Posterior cingulate gyrus (tissue), 11 donors: ENCODE measurements around the gene CLEC16A.

Source experiments
- DNase-seq, 10 donors: peaks; one replicate each; pipeline versions ENCODE4 v3.0.0 to v3.0.0-alpha.2; 2020 to 2021; ENCODE audit warnings: mixed read lengths in 3 of 10
- intact Hi-C: fragments of 100-400 bp; cut with DNase I; formaldehyde crosslinking; loops from one replicate; pipeline ENCODE4 v1.15.1; 2023

The CLEC16A gene

DNA sequence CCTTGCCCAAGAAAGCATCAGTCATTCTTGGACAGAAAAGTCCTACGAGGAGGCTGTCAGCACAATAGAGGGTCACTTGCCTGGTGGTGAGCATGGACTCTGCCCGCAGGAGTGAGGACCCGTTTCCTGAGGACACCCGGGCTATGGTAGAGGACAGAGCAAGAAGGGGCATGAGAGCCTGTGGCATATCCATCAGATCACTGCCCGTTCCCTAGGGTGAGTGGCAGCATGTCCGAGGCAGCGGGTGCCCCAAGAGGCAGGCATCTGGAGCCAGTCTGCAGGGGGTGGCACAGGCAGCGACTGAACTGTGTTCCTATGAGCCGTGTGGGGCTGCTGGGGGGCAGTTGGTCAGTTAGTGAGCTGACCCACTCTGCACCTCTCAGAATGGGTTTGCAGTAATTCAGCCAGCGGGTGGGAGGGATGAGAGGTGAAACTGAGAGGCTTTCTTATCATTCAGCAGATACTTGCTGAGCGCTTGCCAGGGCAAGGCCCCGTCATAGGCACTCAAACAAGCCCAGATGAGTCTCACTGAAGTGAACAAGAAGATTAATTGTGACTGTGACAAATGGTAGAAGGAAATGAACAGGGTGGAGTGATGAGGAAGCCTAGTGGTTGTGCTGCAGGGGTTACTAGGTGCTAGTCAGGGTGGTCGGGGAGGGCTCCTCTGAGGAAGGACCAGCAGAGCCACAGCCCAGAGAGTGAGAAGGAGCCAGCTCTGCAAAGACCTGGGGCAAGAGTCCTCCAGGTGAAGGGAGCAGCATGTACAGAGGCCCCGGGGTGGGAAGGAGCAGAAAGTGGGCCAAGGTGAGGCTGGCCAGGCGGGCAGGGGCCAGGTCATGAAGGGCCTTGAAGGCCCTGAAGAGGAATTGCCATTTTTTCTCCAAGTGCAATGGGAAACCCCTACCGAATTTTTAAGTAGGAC is 87.9 kb downstream of the CLEC16A start:
- intact Hi-C loops: no loop called here
- DNase-seq: no peak

DNA sequence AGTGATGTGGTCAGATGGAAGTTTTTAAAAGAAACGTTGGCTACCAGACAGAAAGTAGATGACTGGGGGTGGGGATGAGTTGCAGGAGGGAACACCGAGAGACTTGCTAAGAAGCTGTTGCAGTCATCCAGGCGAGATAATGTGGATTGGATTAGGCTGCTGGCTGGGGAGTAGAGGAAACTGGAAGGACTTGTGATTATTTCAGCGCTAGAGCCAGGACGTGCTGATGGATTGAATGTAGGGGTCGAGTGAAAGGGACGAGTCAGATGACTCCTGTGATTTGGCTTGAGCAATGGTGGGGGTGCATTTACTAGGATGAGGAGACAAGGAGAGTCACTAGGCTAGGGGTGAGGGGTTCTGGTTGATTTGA is 88.5 kb downstream of the CLEC16A start:
- intact Hi-C loops: no loop called here
- no peak for DNase-seq

DNA sequence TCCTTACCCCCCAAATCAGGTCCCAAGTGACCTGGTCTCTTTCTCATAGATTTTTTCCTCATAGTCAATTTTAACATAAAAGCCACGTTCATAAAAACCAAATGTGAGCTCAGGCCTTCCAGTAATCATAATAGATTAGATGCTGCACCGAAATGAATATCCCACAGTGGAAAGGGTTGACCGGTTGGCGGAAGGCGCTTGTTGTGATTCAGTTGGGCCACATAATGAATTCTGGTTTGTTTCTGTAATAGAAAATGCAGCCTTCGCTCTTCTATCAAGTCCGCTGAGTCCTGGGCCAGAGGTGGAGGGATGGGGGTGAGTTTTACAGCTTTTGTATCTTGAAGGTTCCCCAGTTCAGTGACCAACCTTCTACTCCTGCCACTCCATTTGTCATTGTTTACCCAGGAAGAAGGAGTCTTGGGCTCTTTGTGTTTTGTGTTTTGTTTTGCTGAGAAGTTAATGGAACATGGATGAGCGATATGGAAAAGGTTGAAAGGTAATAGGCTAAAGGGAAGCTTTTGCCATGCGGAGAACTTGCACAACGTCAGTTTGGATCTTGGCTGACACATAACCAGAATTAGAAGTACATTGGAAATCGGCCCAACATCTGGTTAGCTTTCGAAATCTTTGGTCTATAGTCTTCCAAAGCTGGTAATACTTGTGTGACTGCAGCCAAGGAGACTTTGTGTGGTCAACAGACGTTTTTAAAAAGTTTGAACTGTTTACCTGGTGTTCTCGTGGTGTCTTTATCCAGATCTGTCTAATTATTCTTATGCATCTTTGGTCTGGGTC is 89.5 kb downstream of the CLEC16A start:
- DNase-seq: no peak
- intact Hi-C loops: no loop called here

DNA sequence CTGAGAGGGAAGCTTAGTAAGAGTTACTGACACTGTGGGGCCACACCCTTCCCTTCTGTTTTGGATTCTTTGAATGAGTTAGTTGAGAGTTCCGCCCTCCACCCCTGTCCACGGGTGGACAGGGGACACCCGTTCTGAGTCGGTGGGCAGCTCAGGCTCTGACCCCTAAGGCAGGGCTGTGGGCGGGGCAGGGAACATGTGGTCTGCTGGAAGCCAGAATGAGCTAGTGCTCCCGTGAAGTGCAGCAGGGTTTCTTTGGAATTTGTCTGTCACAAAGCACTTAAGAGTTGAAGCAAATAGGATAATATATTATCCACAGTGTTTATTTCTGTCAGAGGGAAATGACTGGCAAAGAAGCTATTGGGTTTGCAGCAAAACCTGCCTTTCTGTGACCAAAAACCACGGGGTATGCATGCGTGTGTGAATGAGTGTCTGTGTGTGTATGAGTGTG is 90.1 kb downstream of the CLEC16A start:
- intact Hi-C loops: no loop called here
- DNase-seq: no peak

DNA sequence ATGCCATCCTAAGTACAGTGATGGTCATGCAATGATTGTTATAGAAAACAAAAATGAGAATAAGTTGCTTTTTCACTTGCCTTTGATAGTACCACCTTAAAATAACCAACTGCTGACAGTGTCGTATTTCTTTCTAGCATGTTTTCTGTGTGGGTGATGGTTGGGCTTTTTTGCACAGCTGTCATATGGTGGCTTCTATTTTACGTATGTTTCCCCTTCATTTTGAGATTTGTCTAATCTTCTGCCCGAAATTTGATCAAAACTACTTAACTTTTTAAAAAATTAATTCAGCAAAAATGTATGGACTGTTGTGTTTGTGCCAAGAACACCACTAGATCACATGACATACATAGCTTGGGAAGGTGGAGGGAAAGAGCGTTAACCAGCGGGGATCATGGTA is 90.7 kb downstream of the CLEC16A start:
- intact Hi-C loops: no loop called here
- no peak for DNase-seq

DNA sequence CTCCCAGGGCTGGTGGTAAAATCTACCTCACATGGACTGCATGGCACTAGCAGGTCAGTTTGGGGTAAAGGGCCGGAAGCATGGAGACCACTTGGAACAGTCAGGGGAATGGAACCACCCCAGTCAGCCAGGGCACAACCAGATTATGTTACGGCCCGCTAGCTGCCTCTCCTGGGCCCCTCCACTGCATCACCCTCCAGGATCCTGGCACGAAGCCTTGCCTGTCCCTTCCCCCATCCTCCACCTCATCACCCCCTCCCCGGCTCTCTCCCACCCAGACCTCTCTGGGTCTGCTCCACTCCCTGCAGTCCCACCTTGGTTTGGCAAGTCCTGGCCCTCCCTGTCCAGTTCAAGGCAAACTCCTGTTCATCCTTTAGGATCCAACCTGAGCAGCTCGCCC is 91.7 kb downstream of the CLEC16A start:
- DNase-seq: no peak
- intact Hi-C loops: no loop called here

DNA sequence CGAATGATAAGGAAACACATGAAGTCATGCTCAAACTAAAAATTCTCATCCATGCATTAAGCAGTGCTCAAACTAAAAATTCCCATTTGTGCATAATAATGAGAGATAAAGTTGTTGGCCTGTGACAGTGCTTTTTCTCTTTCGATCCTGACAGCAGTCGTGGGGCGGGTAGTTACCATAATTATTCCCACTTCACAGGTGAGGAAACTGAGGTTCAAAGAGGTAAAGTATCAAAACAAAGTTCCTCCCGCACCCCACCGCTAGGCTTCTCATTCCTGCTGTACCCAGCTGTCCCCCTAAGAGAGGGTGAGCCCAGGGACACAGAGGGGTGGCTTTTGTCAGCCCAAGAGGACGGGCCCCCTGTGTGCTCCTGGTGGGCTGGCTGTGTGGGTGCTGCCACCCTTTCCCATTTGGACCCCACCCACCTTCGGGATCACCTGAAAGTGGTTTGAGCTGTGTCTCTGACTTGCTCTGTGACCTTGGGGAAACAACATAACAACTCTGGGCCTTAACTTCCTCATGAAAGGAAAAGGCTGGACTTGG is 92.6 kb downstream of the CLEC16A start:
- DNase-seq: no peak
- intact Hi-C loops: no loop called here

DNA sequence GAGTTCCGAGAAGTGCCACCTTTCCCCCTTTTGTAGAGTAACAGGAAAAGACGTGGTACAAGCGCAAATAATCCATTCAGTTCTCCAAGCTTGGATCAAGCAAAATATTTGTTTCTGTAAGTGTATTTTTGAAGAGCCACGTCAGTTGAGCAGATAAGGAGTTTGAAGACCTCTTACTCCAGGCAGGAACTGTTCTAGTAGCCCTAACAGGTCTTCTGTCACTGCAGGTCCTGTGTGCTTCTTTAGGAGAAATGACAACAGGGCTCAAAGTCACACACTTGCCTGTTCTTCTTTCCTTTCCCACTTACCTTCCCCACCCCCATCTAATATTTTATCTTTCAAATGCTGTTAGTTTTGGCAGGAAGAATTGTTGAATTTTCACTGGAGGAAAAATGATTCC is 93.9 kb downstream of the CLEC16A start:
- DNase-seq: no peak
- intact Hi-C loops: no loop called here

DNA sequence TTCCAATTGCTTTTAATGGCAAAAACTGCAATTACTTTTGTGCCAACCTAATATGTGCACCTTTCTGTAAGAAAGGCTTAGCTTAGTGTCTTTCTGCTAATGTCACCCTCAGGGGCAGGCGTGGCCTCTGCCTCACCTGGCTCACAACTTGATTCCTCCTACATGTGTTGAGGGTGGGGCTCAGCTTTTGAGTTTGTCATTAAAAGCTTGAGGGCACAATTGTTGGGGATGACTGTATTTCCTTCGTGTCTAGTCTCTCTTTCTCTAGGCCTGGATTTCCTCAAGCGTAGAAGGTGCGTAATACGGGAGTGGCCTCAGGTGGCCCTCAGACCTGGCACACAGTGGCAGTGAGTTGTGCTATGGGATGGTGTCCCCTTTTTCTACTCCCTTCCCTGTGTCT is 94.4 kb downstream of the CLEC16A start:
- intact Hi-C loops: no loop called here
- DNase-seq: no peak

DNA sequence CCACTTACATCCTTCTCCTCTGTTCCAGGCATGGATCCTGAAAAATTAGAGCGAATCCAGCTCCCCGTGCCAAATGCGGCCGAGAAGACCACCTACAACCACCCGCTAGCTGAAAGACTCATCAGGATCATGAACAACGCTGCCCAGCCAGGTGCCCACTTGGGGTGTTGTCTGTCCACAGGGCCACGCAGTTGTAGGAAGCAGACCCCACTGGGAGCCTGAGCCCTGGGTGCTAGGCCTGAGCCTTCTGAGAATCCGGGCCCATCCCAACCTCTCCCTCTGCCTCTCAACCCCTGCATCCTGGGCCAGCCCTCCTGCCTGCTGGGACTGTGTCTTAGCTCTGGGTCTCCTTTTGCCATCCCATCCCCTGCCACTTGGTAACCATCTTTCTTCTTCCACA is 95.4 kb downstream of the CLEC16A start:
- intact Hi-C loops: no loop called here
- no peak for DNase-seq

DNA sequence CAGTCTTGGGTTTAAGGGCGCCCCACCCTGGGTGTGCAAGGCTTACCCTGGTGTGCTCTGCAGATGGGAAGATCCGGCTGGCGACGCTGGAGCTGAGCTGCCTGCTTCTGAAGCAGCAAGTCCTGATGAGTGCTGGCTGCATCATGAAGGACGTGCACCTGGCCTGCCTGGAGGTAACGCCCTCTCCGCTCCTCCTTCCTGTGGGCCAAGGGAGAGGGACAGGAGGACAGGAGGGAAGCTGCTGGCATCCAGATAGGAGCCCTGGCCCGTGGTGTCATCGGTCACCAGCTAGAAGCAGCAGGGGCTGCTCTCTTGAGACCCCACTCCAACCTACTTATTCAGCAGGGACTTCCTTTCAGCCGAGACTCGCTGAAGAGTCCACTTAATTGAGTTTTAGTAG is 97.8 kb downstream of the CLEC16A start:
- intact Hi-C loops: no loop called here
- DNase-seq: no peak

DNA sequence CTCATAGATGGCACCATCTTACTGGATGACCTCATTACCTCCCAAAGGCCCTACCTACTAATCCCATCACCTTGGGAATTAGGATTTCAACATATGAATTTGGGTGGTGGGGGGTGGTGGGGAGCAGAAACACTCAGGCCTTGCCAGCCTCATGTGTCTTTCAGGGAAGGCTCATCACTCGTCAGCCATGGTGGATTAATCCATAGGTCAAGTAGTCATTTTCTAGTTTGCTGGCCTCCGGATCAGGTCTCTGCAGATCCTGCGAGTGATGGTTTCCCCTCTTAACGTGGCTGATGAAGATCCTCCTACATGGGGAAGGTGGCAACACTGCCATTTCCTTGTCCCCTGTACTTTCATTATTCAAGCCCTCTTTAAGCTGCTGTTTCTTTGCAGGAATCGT is 101.1 kb downstream of the CLEC16A start:
- intact Hi-C loops: no loop called here
- no peak for DNase-seq

DNA sequence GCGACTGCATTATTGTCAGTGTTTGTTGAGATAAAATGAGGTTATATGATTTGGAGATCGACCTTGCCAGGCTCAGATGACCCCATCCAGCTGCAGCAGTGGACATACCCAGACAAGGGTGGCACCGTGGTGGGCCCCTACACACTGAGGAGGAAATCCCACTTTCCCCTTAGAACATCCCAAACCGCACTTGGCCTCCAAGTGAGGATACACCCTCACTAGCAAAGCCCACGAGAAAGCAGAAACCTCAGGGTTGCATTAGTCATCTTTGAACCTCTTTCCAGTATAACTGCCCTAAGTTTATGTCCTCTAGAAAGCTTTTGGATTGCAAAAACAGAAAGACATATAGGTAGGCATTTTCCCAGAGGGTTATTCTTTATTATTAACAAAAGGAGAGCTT is 101.5 kb downstream of the CLEC16A start:
- no peak for DNase-seq
- intact Hi-C loops: no loop called here

DNA sequence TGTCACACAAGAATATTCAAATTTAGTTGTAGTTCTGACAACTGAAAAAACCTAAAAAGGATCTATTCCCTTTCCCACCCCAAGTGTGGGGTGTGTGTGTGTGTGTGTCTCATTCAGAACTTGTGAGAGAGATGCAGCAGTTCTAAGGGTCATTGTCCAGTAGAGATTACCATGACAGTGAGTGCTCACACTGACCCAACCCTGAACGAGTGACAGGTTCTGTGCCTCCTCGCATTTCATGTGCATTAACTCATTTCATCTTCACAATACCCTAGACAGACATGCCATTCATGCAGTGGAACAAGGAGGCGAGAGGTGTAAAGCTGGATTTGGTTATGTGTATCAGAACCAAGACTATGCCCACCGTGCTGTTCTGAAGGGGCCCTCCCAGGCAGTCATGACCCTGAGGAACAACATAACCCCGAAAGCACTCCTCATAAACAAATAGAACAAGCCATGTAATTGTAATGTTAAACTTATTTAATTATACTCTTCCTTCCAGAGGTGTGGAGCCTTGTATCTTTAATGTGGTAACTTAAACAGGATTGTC is 102.1 kb downstream of the CLEC16A start:
- intact Hi-C loops: no loop called here
- no peak for DNase-seq

DNA sequence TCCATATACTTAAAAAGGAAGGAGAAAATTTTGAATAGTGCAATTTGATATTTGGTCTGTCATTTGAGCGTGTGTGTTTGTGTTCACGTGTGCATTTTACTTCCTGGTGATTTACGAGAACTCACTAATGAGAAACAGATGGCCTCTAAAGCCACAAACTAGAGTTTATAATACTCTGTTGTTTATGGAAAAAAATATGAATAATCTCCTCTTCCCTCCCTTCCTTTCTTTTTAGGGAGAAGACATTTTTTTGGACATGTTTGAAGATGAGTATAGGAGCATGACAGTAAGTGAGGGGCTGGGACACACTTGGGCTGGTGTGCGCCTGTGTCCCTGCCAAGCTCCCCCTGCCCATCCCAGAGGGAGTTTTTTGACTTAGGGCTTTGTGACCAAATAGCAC is 102.7 kb downstream of the CLEC16A start:
- intact Hi-C loops: no loop called here
- DNase-seq: no peak

DNA sequence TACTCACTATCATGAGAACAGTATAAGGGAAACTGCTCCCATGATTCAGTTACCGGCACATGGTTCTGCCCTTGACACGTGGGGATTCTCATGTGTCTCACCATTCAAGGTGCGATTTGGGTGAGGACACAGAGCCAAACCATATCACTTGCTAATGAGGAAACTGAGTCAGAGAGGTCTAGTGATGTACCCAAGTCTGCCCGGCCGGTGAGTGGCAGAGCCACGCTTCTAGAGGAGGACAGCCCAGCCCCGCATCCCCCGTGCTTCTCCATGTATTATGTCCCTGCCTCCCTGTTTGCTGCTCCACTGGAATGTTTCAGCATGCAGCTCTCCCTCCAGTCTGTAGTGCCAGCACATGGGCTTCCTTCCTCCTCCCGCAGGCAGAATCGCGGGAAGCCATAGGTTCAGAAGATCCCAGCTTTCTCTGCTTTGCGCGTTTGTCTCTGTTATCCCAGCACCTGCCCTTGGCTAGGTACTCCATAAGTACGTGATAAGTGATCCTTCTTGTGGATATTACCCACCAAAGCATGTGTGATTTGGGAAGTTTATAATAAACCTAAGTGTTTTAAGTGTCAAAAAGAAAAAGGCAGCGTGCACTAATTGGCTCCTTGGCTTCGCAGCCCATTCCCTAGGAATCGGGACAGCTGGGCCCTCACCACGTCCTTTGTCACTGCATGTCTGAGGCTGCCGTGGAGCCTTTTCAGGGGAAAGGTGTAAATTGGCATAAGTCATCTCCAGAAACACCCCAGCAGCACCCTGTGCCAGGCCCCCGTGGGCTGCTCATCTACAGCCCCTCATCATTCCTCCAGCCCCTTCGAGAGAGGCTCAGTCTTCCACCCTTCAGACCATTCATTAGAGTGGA is 103.8 kb downstream of the CLEC16A start:
- intact Hi-C loops: no loop called here
- DNase-seq: no peak

DNA sequence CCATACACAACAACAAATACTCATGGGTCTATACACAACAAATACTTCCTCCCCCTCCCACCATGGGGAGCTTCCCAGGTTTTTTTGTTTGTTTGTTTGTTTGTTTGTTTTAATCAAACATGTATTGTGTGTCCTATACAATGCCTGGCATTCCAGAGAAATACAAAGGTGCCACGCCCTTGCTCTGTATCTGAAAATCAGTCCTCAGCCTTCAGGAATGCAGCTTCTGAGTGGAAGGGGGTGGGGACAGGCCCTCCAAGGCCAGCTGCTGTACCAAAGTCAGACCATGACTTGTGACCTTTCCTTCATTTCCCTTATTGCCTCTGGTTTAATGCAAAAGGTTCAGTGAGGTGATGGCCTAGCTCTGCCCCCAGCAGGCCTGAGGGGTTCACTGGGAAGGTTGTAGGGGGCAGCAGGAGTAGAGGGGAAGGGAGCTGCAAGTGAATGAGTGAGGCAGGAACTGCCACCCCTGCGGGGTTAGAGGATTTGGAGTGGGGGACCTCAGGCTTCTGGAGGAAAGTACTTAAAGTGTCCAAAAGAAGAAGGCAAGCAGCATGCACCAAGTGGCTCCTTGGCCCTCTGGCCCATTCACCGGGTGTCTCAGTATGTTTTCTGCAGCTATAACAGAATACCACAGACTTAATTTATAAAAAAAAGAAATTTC is 105.2 kb downstream of the CLEC16A start:
- intact Hi-C loops: no loop called here

DNA sequence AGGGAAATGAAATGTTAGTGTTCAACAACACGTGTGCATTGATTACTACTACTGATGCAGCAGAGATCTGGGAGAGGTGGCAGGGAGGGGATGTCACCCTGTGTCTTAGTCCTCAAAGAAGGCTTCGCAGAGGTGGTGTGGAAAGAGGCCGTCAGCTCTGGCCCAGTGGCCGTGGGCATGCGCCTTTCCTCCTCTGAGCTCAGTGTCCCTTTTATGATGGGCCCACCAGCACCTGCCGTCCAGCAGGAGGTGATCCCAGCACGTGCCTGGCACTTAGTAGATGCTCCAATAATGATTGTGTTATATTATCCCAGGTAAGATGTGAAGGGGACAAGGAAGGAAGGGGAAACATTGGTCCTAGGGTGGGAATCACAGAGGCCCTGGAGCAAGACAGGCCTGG is 106.2 kb downstream of the CLEC16A start:
- no peak for DNase-seq
- intact Hi-C loops: no loop called here

More for the DNA sequence above, 105.2 kb downstream of the CLEC16A start:
- no peak for DNase-seq

DNA sequence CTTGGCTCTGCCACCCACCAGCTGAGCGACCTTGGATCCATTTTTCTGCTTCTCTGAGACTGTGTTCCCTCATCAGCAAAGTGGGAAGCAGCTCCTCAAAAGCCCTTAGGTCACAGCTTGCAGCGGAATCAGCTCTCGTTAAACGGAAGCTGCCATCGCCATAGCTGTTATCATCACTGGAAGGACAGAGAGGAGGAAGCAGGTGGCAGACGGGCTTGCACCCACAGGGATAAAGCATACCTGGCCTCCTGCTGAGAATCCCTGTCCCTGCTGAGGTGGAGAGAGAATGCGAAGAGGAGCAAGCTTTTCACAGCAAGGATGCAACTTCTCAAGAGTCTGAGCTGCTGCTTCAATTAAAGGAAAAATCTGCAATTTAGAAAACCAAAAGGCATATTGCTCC is 106.6 kb downstream of the CLEC16A start:
- intact Hi-C loops: no loop called here

DNA sequence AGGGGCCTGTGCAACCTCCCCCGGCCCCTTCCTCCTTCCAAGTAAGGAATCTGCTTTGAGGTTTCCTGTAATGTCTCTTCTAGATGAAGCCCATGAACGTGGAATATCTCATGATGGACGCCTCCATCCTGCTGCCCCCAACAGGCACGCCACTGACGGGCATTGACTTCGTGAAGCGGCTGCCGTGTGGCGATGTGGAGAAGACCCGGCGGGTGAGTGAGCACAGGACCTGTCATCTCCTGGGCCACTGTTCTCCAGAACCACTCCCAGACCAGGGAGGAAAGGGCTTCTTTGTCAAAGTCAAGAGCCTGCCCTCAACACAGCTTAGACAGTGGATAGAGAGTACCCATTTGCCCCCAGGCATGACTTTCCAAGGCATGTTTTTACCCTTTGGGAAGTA is 107.1 kb downstream of the CLEC16A start:
- intact Hi-C loops: no loop called here
- DNase-seq: no peak

More for the DNA sequence above, 106.6 kb downstream of the CLEC16A start:
- no peak for DNase-seq
